Kidney tubule cell (primary cell): ENCODE results near the gene ENOX2.
"Not testable (repeated sequence)": the region's sequence is repeated elsewhere in the genome, so short reads cannot be mapped to it uniquely, and the experiment has no call there.

Experiments used
- DNase-seq: peaks from one replicate; pipeline ENCODE4 v3.0.0-alpha.2; 2018; ENCODE audit warnings: low spot score

The ENOX2 gene

GRCh38 chrX:130902783-130903613 lies at the start of gene ENOX2:
ENOX2 (minus strand) TSS chrX:130903209; CDS start chrX:130703216, 199,993 bp downstream.
- DNase-seq, result peak; percentile 96

GRCh38 chrX:130952266-130953043 lies 49.4 kb upstream of the ENOX2 start:
- no peak for DNase-seq

- DNase-seq, result no peak
These were observed 41.2 kb upstream of the ENOX2 start for GRCh38 chrX:130944230-130944629.

GRCh38 chrX:130937101-130937500 lies 34.1 kb upstream of the ENOX2 start:
- no peak for DNase-seq

GRCh38 chrX:130933358-130933757 lies 30.3 kb upstream of the ENOX2 start:
- DNase-seq, result no peak

- not testable (repeated sequence) for DNase-seq
These were observed 17.4 kb upstream of the ENOX2 start for GRCh38 chrX:130920405-130920804.

- not testable (repeated sequence) for DNase-seq
These were observed 16.7 kb upstream of the ENOX2 start for GRCh38 chrX:130919676-130920075.

- DNase-seq, result not testable (repeated sequence)
These were observed 15.5 kb upstream of the ENOX2 start for GRCh38 chrX:130918498-130918897.

GRCh38 chrX:130916636-130917422 lies 13.8 kb upstream of the ENOX2 start:
- DNase-seq, result peak; percentile 58

GRCh38 chrX:130915302-130915701 lies 12.3 kb upstream of the ENOX2 start:
- DNase-seq, result no peak

- no peak for DNase-seq
These were observed 6.6 kb upstream of the ENOX2 start for GRCh38 chrX:130909469-130910136.

- DNase-seq, result no peak
These were observed 3.8 kb upstream of the ENOX2 start for GRCh38 chrX:130906776-130907175.

- no peak for DNase-seq
These were observed 595 bp downstream of the ENOX2 start for GRCh38 chrX:130902446-130902782.

GRCh38 chrX:130896802-130897501 lies 6.1 kb downstream of the ENOX2 start:
- DNase-seq, result no peak

- no peak for DNase-seq
These were observed 7.0 kb downstream of the ENOX2 start for GRCh38 chrX:130896026-130896425.

- no peak for DNase-seq
These were observed 7.7 kb downstream of the ENOX2 start for GRCh38 chrX:130895299-130895698.

- DNase-seq, result no peak
These were observed 9.5 kb downstream of the ENOX2 start for GRCh38 chrX:130893356-130894085.

- no peak for DNase-seq
These were observed 15.6 kb downstream of the ENOX2 start for GRCh38 chrX:130887376-130887775.

- no peak for DNase-seq
These were observed 17.0 kb downstream of the ENOX2 start for GRCh38 chrX:130885996-130886395.

GRCh38 chrX:130885508-130885907 lies 17.5 kb downstream of the ENOX2 start:
- no peak for DNase-seq

- DNase-seq, result no peak
These were observed 18.4 kb downstream of the ENOX2 start for GRCh38 chrX:130884627-130885026.
